ENCODE data around the gene DPH7. TPM values are rescaled to one million over a fixed set of nuclear protein-coding genes. Genes with fewer than 3 reads are reported as not detected.
"Not testable (repeated sequence)": the region's sequence is repeated elsewhere in the genome, so short reads cannot be mapped to it uniquely, and the experiment has no call there.

Gene DPH7
- total RNA-seq, 1 donor from 2014 or later, result 28.4 TPM

DNA sequence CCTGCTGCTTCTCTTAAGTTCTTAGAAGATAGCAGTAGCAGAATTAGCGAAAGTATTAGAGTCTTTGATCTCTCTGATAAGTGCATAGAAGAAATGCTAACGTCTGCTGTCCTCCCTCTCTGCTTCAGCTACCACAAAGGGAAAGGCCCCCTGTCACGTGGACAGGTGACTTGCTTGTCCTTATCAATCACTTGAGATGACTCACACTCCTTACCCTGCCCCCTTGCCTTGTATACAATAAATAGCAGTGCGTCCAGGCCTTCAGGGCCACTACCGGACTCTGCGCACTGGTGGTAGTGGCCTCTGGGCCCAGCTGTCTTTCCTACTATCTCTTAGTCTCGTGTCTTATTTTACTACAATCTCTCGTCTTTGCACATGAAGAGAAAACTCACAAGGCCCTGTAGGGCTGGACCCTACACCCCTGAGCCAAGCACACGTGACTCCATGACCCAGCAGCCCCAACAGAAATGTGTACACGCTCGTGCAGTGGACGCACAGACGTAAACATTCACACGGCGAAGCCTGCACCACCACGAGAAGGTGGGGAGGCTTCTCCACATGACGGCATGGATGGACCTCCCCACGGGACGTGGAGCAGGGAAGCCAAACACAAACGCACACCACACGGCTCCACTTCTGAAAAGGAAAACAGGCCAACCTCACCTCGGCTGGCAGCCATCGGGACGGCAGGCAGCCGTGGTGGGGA is 66.8 kb downstream of the DPH7 start:
- Histone ChIP-seq H3K4me1 (no peaks in the 10 kb centered on the region), H3K9me3 (no peaks in the 10 kb centered on the region), H3K36me3 (no peaks in the 10 kb centered on the region), H3K27ac (no peak overlapping the region), H3K27me3 (ENCODE audit: low read depth) (no peaks in the 10 kb centered on the region), H3K4me3 (no peak overlapping the region)
- intact Hi-C loops (cut with DNase I), result no loop called here
- TF ChIP-seq, protein P1, sequence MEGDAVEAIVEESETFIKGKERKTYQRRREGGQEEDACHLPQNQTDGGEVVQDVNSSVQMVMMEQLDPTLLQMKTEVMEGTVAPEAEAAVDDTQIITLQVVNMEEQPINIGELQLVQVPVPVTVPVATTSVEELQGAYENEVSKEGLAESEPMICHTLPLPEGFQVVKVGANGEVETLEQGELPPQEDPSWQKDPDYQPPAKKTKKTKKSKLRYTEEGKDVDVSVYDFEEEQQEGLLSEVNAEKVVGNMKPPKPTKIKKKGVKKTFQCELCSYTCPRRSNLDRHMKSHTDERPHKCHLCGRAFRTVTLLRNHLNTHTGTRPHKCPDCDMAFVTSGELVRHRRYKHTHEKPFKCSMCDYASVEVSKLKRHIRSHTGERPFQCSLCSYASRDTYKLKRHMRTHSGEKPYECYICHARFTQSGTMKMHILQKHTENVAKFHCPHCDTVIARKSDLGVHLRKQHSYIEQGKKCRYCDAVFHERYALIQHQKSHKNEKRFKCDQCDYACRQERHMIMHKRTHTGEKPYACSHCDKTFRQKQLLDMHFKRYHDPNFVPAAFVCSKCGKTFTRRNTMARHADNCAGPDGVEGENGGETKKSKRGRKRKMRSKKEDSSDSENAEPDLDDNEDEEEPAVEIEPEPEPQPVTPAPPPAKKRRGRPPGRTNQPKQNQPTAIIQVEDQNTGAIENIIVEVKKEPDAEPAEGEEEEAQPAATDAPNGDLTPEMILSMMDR (IDR thresholded peaks at IDR 0.05), result no peak
- ATAC-seq (no peak), DNase-seq (no peak)

DNA sequence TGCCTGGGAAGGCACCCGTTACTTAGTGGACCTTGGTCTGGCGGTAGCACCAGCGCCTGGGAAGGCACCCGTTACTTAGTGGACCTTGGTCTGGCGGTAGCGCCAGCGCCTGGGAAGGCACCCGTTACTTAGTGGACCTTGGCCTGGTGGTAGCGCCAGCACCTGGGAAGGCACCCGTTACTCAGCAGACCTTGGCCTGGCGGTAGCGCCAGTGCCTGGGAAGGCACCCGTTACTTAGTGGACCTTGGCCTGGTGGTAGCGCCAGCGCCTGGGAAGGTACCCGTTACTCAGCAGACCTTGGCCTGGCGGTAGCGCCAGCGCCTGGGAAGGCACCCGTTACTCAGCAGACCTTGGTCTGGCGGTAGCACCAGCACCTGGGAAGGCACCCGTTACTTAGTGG is 67.6 kb downstream of the DPH7 start:
- intact Hi-C loops (cut with DNase I), result not testable (repeated sequence)

DNA sequence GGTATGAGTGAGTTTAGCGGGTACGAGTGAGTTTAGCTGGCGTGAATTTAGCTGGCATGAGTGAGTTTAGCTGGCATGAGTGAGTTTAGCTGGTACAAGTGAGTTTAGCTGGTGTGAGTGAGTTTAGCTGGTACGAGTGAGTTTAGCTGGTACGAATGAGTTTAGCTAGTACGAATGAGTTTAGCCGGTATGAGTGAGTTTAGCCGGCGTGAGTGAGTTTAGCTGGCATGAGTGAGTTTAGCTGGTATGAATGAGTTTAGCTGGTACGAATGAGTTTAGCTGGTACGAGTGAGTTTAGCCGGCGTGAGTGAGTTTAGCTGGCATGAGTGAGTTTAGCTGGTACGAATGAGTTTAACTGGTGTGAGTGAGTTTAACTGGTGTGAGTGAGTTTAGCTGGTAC is 69.5 kb downstream of the DPH7 start:
- TF ChIP-seq, protein P1 (IDR thresholded peaks at IDR 0.05), result no peak
- Histone ChIP-seq H3K27me3 (ENCODE audit: low read depth) (no peaks in the 10 kb centered on the region), H3K36me3 (no peaks in the 10 kb centered on the region), H3K27ac (no peak overlapping the region), H3K9me3 (no peaks in the 10 kb centered on the region), H3K4me3 (no peak overlapping the region), H3K4me1 (no peaks in the 10 kb centered on the region)
- ATAC-seq (no peak), DNase-seq (no peak)
- intact Hi-C loops (cut with DNase I), result no loop called here

More for the DNA sequence above, 67.6 kb downstream of the DPH7 start:
- H3K27ac ChIP-seq; H3K9me3 ChIP-seq; DNase-seq; H3K27me3 ChIP-seq (ENCODE audit: low read depth); H3K4me3 ChIP-seq; ATAC-seq; H3K4me1 ChIP-seq; H3K36me3 ChIP-seq: not testable (repeated sequence)

GRCh38 chr9:137506702-137507171 is 72.0 kb downstream of the DPH7 start:
- Histone ChIP-seq H3K9me3 (no peaks in the 10 kb centered on the region), H3K27ac (no peak overlapping the region), H3K27me3 (ENCODE audit: low read depth) (no peaks in the 10 kb centered on the region), H3K36me3 (no peaks in the 10 kb centered on the region), H3K4me1 (no peaks in the 10 kb centered on the region), H3K4me3 (no peak overlapping the region)
- ATAC-seq (peak in 1 of 2 donors; percentile 21), DNase-seq (no peak)
- intact Hi-C loops (cut with DNase I), result no loop called here
- TF ChIP-seq, protein P1 (IDR thresholded peaks at IDR 0.05), result no peak

DNA sequence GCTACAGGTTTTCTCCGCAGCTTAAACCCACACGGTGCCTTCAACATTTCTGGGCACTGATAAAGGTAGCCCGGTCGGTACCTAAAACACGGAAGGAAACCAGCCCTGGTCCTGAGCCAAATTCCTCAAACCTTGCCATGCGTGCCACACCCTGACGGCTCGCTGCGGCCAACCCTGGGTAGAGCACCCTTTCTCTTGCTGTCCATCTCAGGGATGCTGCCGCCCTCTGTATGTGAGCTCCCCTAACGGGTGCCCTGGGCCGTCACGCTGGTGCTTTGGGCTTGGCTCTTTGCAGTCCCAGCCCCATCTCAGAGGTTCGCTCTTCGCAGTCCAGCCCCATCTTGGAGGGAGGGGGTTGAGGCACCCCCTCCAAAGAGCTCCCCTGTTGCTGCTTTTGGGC is 72.5 kb downstream of the DPH7 start:
- TF ChIP-seq, protein P1 (IDR thresholded peaks at IDR 0.05), result no peak
- Histone ChIP-seq H3K27ac (no peak overlapping the region), H3K4me3 (no peak overlapping the region), H3K4me1 (no peaks in the 10 kb centered on the region), H3K36me3 (no peaks in the 10 kb centered on the region), H3K27me3 (ENCODE audit: low read depth) (no peaks in the 10 kb centered on the region), H3K9me3 (no peaks in the 10 kb centered on the region)
- ATAC-seq, result peak in 1 of 2 donors; percentile 37
- no peak for DNase-seq
- intact Hi-C loops (cut with DNase I), result no loop called here

GRCh38 chr9:137505421-137506140 is 73.1 kb downstream of the DPH7 start:
- Histone ChIP-seq H3K27ac (no peak overlapping the region), H3K27me3 (ENCODE audit: low read depth) (no peaks in the 10 kb centered on the region), H3K36me3 (no peaks in the 10 kb centered on the region), H3K9me3 (no peaks in the 10 kb centered on the region), H3K4me1 (no peaks in the 10 kb centered on the region), H3K4me3 (no peak overlapping the region)
- TF ChIP-seq, protein P1 (IDR thresholded peaks at IDR 0.05), result no peak
- DNase-seq (no peak), ATAC-seq (peak in 1 of 2 donors; percentile 21)
- intact Hi-C loops (cut with DNase I), result no loop called here
